Endothelial cell of umbilical vein (primary cell): ENCODE results near the gene NUBPL. TPM values are rescaled to one million over a fixed set of nuclear protein-coding genes. Genes with fewer than 3 reads are reported as not detected.

Source experiments
- BruUV-seq: library from RNA; stranded (reverse); fragments of 400-500 nt; replicated peaks from 2 replicates; lab custom pipeline; 2021; lab: Mats Ljungman, UMichigan
- CTCF ChIA-PET: fragments of 300-600, 350-600 bp; sonication (Branson Sonifier 250); formaldehyde crosslinking; loops from one replicate; lab custom pipeline; 2021; ENCODE audit warnings: antibody characterized with exemption, inconsistent platforms; lab: Charles Lee
- POLR2A ChIA-PET: fragments of 300-600, 350-600 bp; sonication (Branson Sonifier 250); formaldehyde crosslinking; loops from one replicate; lab custom pipeline; 2021; ENCODE audit warnings: antibody characterized with exemption, inconsistent platforms; lab: Charles Lee
- DNase-seq: peaks from one replicate; pipeline ENCODE4 v3.0.0-alpha.2; 2011; ENCODE audit warnings: low read depth, low spot score
- FAIRE-seq: peaks from 2 replicates; lab custom pipeline; 2011; peaks lifted over from hg19 to GRCh38; lab: Jason Lieb, UNC
- H2AFZ ChIP-seq: 2 replicates; pipeline ENCODE4 v1.6.0; 2012; ENCODE audit warnings: low read depth, low read length, control low read depth, inconsistent platforms
- H3K27ac ChIP-seq: 2 replicates; pipeline ENCODE4 v1.5.1; 2011; ENCODE audit warnings: low read depth, mild to moderate bottlenecking, control low read depth, low read length, moderate library complexity; ENCODE audit not compliant: insufficient read depth
- H3K27me3 ChIP-seq, 2 experiments: 2 replicates each; pipeline versions ENCODE4 v1.6.0 to v1.6.1; 2011; ENCODE audit warnings: low read length in 2 of 2, mixed read lengths in 1 of 2; ENCODE audit not compliant: control insufficient read depth in 2 of 2, insufficient read depth in 2 of 2
- H3K36me3 ChIP-seq, 2 experiments: 2 replicates in 1 of 2; 3 replicates in 1 of 2; pipeline ENCODE4 v1.5.1; 2011; ENCODE audit warnings: low read length in 2 of 2, mild to moderate bottlenecking in 1 of 2, moderate library complexity in 1 of 2; ENCODE audit not compliant: control insufficient read depth in 2 of 2, insufficient read depth in 2 of 2; ENCODE audit errors: extremely low read depth in 1 of 2
- H3K4me1 ChIP-seq: 3 replicates; pipeline ENCODE4 v1.5.1; 2011; ENCODE audit warnings: mild to moderate bottlenecking, low read length; ENCODE audit not compliant: control insufficient read depth, insufficient read depth; ENCODE audit errors: extremely low read depth
- H3K4me2 ChIP-seq: 2 replicates; pipeline ENCODE4 v1.6.1; 2011; ENCODE audit warnings: low read length, control low read depth, mixed read lengths; ENCODE audit not compliant: insufficient read depth
- H3K4me3 ChIP-seq, 3 experiments: fragments of 200-600 bp in 1 of 3; sonication (generic), shearing (Covaris generic) in 1 of 3; replicated peaks in 1 of 3; 2 replicates each; pipeline ENCODE4 v1.5.1; 2011 to 2016; ENCODE audit warnings: control low read depth in 3 of 3, low read length in 3 of 3, mild to moderate bottlenecking in 2 of 3, inconsistent platforms in 1 of 3, low read depth in 1 of 3, moderate library complexity in 1 of 3; ENCODE audit not compliant: insufficient read depth in 1 of 3
- H3K79me2 ChIP-seq: 2 replicates; pipeline ENCODE4 v1.6.0; 2012; ENCODE audit warnings: low read length, inconsistent platforms; ENCODE audit not compliant: control insufficient read depth, insufficient read depth
- H3K9ac ChIP-seq: replicated peaks from 2 replicates; pipeline ENCODE3; 2011; ENCODE audit warnings: low read length, control low read depth; ENCODE audit not compliant: insufficient read depth; ENCODE audit errors: extremely low read depth
- H3K9me1 ChIP-seq: replicated peaks from 3 replicates; pipeline ENCODE4 v1.6.0; 2011; ENCODE audit warnings: mild to moderate bottlenecking, low read length; ENCODE audit not compliant: control insufficient read depth, insufficient read depth; ENCODE audit errors: extremely low read depth
- H3K9me3 ChIP-seq: replicated peaks from 2 replicates; pipeline ENCODE4 v1.5.1; 2012; ENCODE audit warnings: low read length, inconsistent platforms; ENCODE audit not compliant: control insufficient read depth, insufficient read depth
- H4K20me1 ChIP-seq: replicated peaks from 2 replicates; pipeline ENCODE3; 2011; ENCODE audit warnings: mild to moderate bottlenecking, low read length; ENCODE audit not compliant: control insufficient read depth, insufficient read depth; ENCODE audit errors: extremely low read depth
- CTCF ChIP-seq, 2 donors: IDR thresholded peaks; 1 replicate in 1 of 2; 2 replicates in 1 of 2; pipeline ENCODE4 v1.5.1; 2011; ENCODE audit warnings: low read length in 2 of 2, mild to moderate bottlenecking in 2 of 2, moderate library complexity in 2 of 2, control low read depth in 1 of 2, inconsistent platforms in 1 of 2, low read depth in 1 of 2; ENCODE audit not compliant: insufficient read depth in 1 of 2; ENCODE audit errors: extremely low read depth in 1 of 2
- EZH2 ChIP-seq: IDR thresholded peaks from 2 replicates; pipeline ENCODE4 v1.6.1; 2012; ENCODE audit warnings: borderline replicate concordance, low read depth, mild to moderate bottlenecking, moderate library complexity, low read length, inconsistent platforms; ENCODE audit not compliant: severe bottlenecking
- FOS ChIP-seq: IDR thresholded peaks from 2 replicates; pipeline ENCODE4 v1.6.1; 2011; ENCODE audit warnings: mild to moderate bottlenecking, low read length, moderate library complexity, borderline replicate concordance; ENCODE audit not compliant: insufficient read depth
- GATA2 ChIP-seq: IDR thresholded peaks from 2 replicates; pipeline ENCODE4 v1.7.0; 2011; ENCODE audit warnings: low read depth, mild to moderate bottlenecking, moderate library complexity, mixed read lengths, low read length; ENCODE audit not compliant: insufficient read length, insufficient read depth
- JUN ChIP-seq: IDR thresholded peaks from 2 replicates; pipeline ENCODE4 v1.6.1; 2011; ENCODE audit warnings: borderline replicate concordance, low read depth; ENCODE audit not compliant: insufficient read length, insufficient read depth
- MAX ChIP-seq: IDR thresholded peaks from 2 replicates; pipeline ENCODE4 v1.6.1; 2011; ENCODE audit not compliant: insufficient read depth, insufficient read length
- MYC ChIP-seq: IDR thresholded peaks from one replicate; pipeline ENCODE4 v1.6.1; 2011; ENCODE audit warnings: mild to moderate bottlenecking, low read depth, low read length
- POLR2A ChIP-seq: IDR thresholded peaks from 2 replicates; pipeline ENCODE4 v1.6.1; 2012; ENCODE audit warnings: low read depth, mild to moderate bottlenecking, control low read depth, low read length
- POLR2AphosphoS5 ChIP-seq: IDR thresholded peaks from 2 replicates; pipeline ENCODE4 v1.6.1; 2012; ENCODE audit warnings: low read depth, mild to moderate bottlenecking, control low read depth, low read length, moderate library complexity; ENCODE audit not compliant: insufficient read depth
- dilution Hi-C: fragments of 300-500 bp; cut with MboI; formaldehyde crosslinking; loops from one replicate; pipeline ENCODE4 v1.15.0; 2019; ENCODE audit warnings: low sequenced_read_pairs; ENCODE audit not compliant: extremely low pct_ligation_motif_present
- intact Hi-C: fragments of 100-400 bp; cut with micrococcal nuclease; formaldehyde crosslinking; loops from one replicate; pipeline ENCODE4 v1.10.0; 2022
- polyA plus RNA-seq, 4 experiments: library from polyadenylated mRNA; depleted of rRNA in 3 of 4; stranded (reverse) in 3 of 4; unstranded in 1 of 4; fragments of >200 nt; gene quantifications; 2 replicates each; pipeline versions ENCODE4 v1.2.1 to v1.2.3, GENCODE V29; 2011 to 2012; ENCODE audit warnings: missing spikeins in 1 of 4
- total RNA-seq: library from RNA; stranded (reverse); gene quantifications from 2 replicates; pipeline ENCODE4 v1.2.3, GENCODE V29; 2021

Gene NUBPL
- total and polyA plus RNA-seq, 2 donors (not counting 3 experiments of a cell fraction or from before 2014, with no cell fraction given), result 2.1 to 12.3 TPM

GRCh38 chr14:31718985-31719384 lies 157.8 kb downstream of the NUBPL start:
- no TSS peak for BruUV-seq
- CTCF ChIA-PET, result no interaction called here
- dilution Hi-C loops, result no loop called here

More at GRCh38 chr14:31718985-31719384, 157.8 kb downstream of the NUBPL start:
- no peak for TF ChIP-seq POLR2AphosphoS5
- no peak for TF ChIP-seq JUN
- no peak for TF ChIP-seq POLR2A
- TF ChIP-seq FOS, result no peak
- no peak for TF ChIP-seq MAX
- no peak for TF ChIP-seq MYC
- TF ChIP-seq EZH2, result no peak
- TF ChIP-seq GATA2, result no peak
- no peak for TF ChIP-seq CTCF (IDR thresholded peaks at IDR 0.05; ENCODE audit: extremely low read depth in 1 of 2, insufficient read depth in 1 of 2, low read depth in 1 of 2, low read length in 2 of 2)
- FAIRE-seq (no peak), DNase-seq (no peak)
- H3K27me3 ChIP-seq, result no peaks in the 10 kb centered on the region
- H3K4me1 ChIP-seq, result no peaks in the 10 kb centered on the region
- H3K9ac ChIP-seq, result no peak overlapping the region
- H2AFZ ChIP-seq, result no peak overlapping the region
- H4K20me1 ChIP-seq, result no peaks in the 10 kb centered on the region
- no peaks in the 10 kb centered on the region for H3K36me3 ChIP-seq
- intact Hi-C loops, result no loop called here
- H3K9me1 ChIP-seq, result no peaks in the 10 kb centered on the region
- H3K4me3 ChIP-seq, result no peak overlapping the region
- no peak overlapping the region for H3K27ac ChIP-seq
- no peaks in the 10 kb centered on the region for H3K9me3 ChIP-seq
- POLR2A ChIA-PET, result no interaction called here
- no peak overlapping the region for H3K4me2 ChIP-seq
- H3K79me2 ChIP-seq, result no peaks in the 10 kb centered on the region
